Measurements from ENCODE around the gene REV3L. TPM values are rescaled to one million over a fixed set of nuclear protein-coding genes. Genes with fewer than 3 reads are reported as not detected.

REV3L gene
- total RNA-seq, 3 donors from 2014 or later (not counting 1 experiment from before 2014, with no cell fraction given), result 18.1 to 25.5 (median 22.7) TPM

GRCh38 chr6:111361648-111362047 is 121.4 kb downstream of the REV3L start:
- Mint-ChIP-seq H3K27me3 (ENCODE audit: low read depth in 2 of 2) (no peaks in the 10 kb centered on the region), H3K27ac (peak overlapping the region in 1 of 2 donors; percentile 17), H3K36me3 (no peaks in the 10 kb centered on the region), H3K4me3 (no peak overlapping the region), H3K4me1 (no peaks in the 10 kb centered on the region), H3K9me3 (no peaks in the 10 kb centered on the region)
- intact Hi-C loops (cut with micrococcal nuclease), result no loop called here
- DNase-seq, result peak in 1 of 2 donors; percentile 40
- no peak for ATAC-seq
- TF ChIP-seq CTCF (IDR thresholded peaks at IDR 0.05), result no peak
- Histone ChIP-seq H3K4me3 (ENCODE audit: low read length) (no peak overlapping the region), H3K27ac (ENCODE audit: low read length) (no peak overlapping the region), H3K4me1 (ENCODE audit: control insufficient read depth, insufficient read depth, low read length) (no peaks in the 10 kb centered on the region), H3K27me3 (ENCODE audit: control insufficient read depth, insufficient read depth, low read length) (no peaks in the 10 kb centered on the region), H3K36me3 (ENCODE audit: control insufficient read depth, insufficient read depth, low read length) (peaks cover 9% of the 10 kb centered on the region), H3K9me3 (ENCODE audit: control insufficient read depth, insufficient read depth, low read length) (no peaks in the 10 kb centered on the region)
- WGBS (ENCODE audit: insufficient coverage), result 73% methylated on average over 4 of the region's 5 CpGs

GRCh38 chr6:111358454-111358853 is 124.6 kb downstream of the REV3L start:
- Mint-ChIP-seq H3K4me3 (no peak overlapping the region), H3K9me3 (no peaks in the 10 kb centered on the region), H3K36me3 (no peaks in the 10 kb centered on the region), H3K4me1 (no peaks in the 10 kb centered on the region), H3K27me3 (ENCODE audit: low read depth in 2 of 2) (no peaks in the 10 kb centered on the region), H3K27ac (no peak overlapping the region)
- H3K4me3 ChIP-seq (ENCODE audit: low read length), result no peak overlapping the region
- intact Hi-C loops (cut with micrococcal nuclease), result no loop called here
- H3K36me3 ChIP-seq (ENCODE audit: control insufficient read depth, insufficient read depth, low read length), result peaks cover 30% of the 10 kb centered on the region
- DNase-seq, result no peak
- no peaks in the 10 kb centered on the region for H3K9me3 ChIP-seq (ENCODE audit: control insufficient read depth, insufficient read depth, low read length)
- no peak for ATAC-seq
- no peak overlapping the region for H3K27ac ChIP-seq (ENCODE audit: low read length)
- WGBS (ENCODE audit: insufficient coverage), result 100% methylated on average over 1 of the region's 1 CpG
- no peaks in the 10 kb centered on the region for H3K27me3 ChIP-seq (ENCODE audit: control insufficient read depth, insufficient read depth, low read length)
- no peaks in the 10 kb centered on the region for H3K4me1 ChIP-seq (ENCODE audit: control insufficient read depth, insufficient read depth, low read length)
- no peak for TF ChIP-seq CTCF (IDR thresholded peaks at IDR 0.05)

DNA sequence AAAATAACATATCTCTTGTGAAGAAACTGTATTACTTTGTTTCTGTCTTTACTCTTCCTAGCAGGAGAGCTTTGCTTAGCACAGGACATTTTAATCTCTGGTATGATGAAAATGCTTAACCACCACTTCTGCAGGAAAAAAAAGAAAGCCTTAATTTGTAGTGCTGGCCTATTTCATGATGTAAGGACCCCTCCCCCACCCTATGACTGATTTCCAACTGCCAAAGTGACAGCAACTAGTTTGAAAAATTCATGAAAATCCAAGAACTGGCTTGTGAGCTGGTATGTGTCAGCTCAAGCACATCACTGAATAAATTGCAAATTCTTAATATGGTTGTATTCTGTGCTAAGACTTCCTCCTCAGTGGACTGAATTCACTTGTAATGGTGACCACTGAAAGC is 125.3 kb downstream of the REV3L start:
- H3K4me1 Mint-ChIP-seq, result no peaks in the 10 kb centered on the region
- H3K9me3 ChIP-seq (ENCODE audit: control insufficient read depth, insufficient read depth, low read length), result no peaks in the 10 kb centered on the region
- H3K27me3 ChIP-seq (ENCODE audit: control insufficient read depth, insufficient read depth, low read length), result no peaks in the 10 kb centered on the region
- H3K36me3 Mint-ChIP-seq, result peaks cover under 1% of the 10 kb centered on the region
- no peaks in the 10 kb centered on the region for H3K9me3 Mint-ChIP-seq
- no peak overlapping the region for H3K27ac Mint-ChIP-seq
- H3K27me3 Mint-ChIP-seq (ENCODE audit: low read depth in 2 of 2), result no peaks in the 10 kb centered on the region
- H3K36me3 ChIP-seq (ENCODE audit: control insufficient read depth, insufficient read depth, low read length), result peaks cover 35% of the 10 kb centered on the region
- intact Hi-C loops (cut with micrococcal nuclease), result no loop called here
- H3K4me1 ChIP-seq (ENCODE audit: control insufficient read depth, insufficient read depth, low read length), result no peaks in the 10 kb centered on the region
- DNase-seq (no peak), ATAC-seq (no peak)
- TF ChIP-seq CTCF (IDR thresholded peaks at IDR 0.05), result no peak
- H3K4me3 ChIP-seq (ENCODE audit: low read length), result no peak overlapping the region
- no peak overlapping the region for H3K4me3 Mint-ChIP-seq
- no peak overlapping the region for H3K27ac ChIP-seq (ENCODE audit: low read length)

GRCh38 chr6:111356551-111356950 is 126.5 kb downstream of the REV3L start:
- peaks cover 38% of the 10 kb centered on the region for H3K36me3 ChIP-seq (ENCODE audit: control insufficient read depth, insufficient read depth, low read length)
- Mint-ChIP-seq H3K4me1 (no peaks in the 10 kb centered on the region), H3K36me3 (peaks cover 11% of the 10 kb centered on the region), H3K27ac (no peak overlapping the region), H3K9me3 (no peaks in the 10 kb centered on the region), H3K4me3 (no peak overlapping the region), H3K27me3 (ENCODE audit: low read depth in 2 of 2) (no peaks in the 10 kb centered on the region)
- no peak for ATAC-seq
- H3K27ac ChIP-seq (ENCODE audit: low read length), result no peak overlapping the region
- no peak for TF ChIP-seq CTCF (IDR thresholded peaks at IDR 0.05)
- no peaks in the 10 kb centered on the region for H3K27me3 ChIP-seq (ENCODE audit: control insufficient read depth, insufficient read depth, low read length)
- DNase-seq, result no peak
- H3K4me1 ChIP-seq (ENCODE audit: control insufficient read depth, insufficient read depth, low read length), result no peaks in the 10 kb centered on the region
- intact Hi-C loops (cut with micrococcal nuclease), result no loop called here
- H3K9me3 ChIP-seq (ENCODE audit: control insufficient read depth, insufficient read depth, low read length), result no peaks in the 10 kb centered on the region
- no CpG with 5 or more reads among the region's 1 CpG for WGBS (ENCODE audit: insufficient coverage)
- H3K4me3 ChIP-seq (ENCODE audit: low read length), result no peak overlapping the region

All from natural killer cell (primary cell).